ENCODE results near the gene NFKB2. TPM values are rescaled to one million over a fixed set of nuclear protein-coding genes. Genes with fewer than 3 reads are reported as not detected.

Gene NFKB2
- total and polyA plus RNA-seq, 2 of the 8 experiments (the other 6 are each of a cell fraction or from before 2014, with no cell fraction given) = 20.4 to 31.4 TPM

GRCh38 chr10:102423372-102423968 is 28.0 kb downstream of the NFKB2 start (continued):
- TF ChIP-seq BRCA1 (IDR thresholded peaks at IDR 0.05; ENCODE audit: low read depth, low read length) = no peak
- TF ChIP-seq HDAC2 (IDR thresholded peaks at IDR 0.05; ENCODE audit: borderline replicate concordance in 1 of 2, low read depth in 2 of 2, low read length in 2 of 2) = no peak
